Body of pancreas (tissue), 4 donors: Measurements from ENCODE around the gene MATN1. TPM values are rescaled to one million over a fixed set of nuclear protein-coding genes. Genes with fewer than 3 reads are reported as not detected.

Source experiments
- ATAC-seq: fragments of 150-250 bp; one replicate; pipeline ENCODE4 v1.9.1; 2016
- DNase-seq, 4 donors: peaks; one replicate each; pipeline ENCODE4 v3.0.0-alpha.2; 2019
- H3K27ac ChIP-seq, 4 donors: fragments of 200-600 bp; sonication (generic); 1 replicate in 3 of 4; 2 replicates in 1 of 4; pipeline versions ENCODE4 v1.5.1 to v1.6.1; 2016 to 2019; ENCODE audit warnings: mild to moderate bottlenecking in 1 of 4, mixed read lengths in 1 of 4, moderate library complexity in 1 of 4
- H3K27me3 ChIP-seq, 2 donors: fragments of 200-600 bp; sonication (generic); one replicate each; pipeline ENCODE4 v1.6.0; 2016; ENCODE audit warnings: mild to moderate bottlenecking in 1 of 2
- H3K36me3 ChIP-seq, 2 donors: fragments of 200-600 bp; sonication (generic); replicated peaks in 1 of 2; 2 replicates each; pipeline ENCODE4 v1.5.1; 2016; ENCODE audit warnings: low read depth in 2 of 2; ENCODE audit not compliant: insufficient read depth in 1 of 2
- H3K4me1 ChIP-seq: fragments of 200-600 bp; sonication (generic); one replicate; pipeline ENCODE4 v1.6.0; 2016
- H3K4me3 ChIP-seq, 2 donors: fragments of 200-600 bp; sonication (generic); 1 replicate in 1 of 2; 2 replicates in 1 of 2; pipeline ENCODE4 v1.5.1; 2016 to 2019
- H3K9me3 ChIP-seq, 3 donors: fragments of 200-600 bp; sonication (generic); 1 replicate in 2 of 3; 2 replicates in 1 of 3; pipeline ENCODE4 v1.5.1; 2016
- CTCF ChIP-seq, 7 experiments: fragments of 450-650 bp in 4 of 7; fragments of 200-600 bp in 3 of 7; sonication (generic) in 3 of 7; IDR thresholded peaks; one replicate each; pipeline ENCODE4 v1.5.1; 2016 to 2019; ENCODE audit warnings: antibody characterized with exemption in 7 of 7
- POLR2A ChIP-seq, 3 donors: fragments of 450-650 bp; IDR thresholded peaks; one replicate each; pipeline ENCODE4 v1.6.1; 2016; ENCODE audit warnings: antibody characterized with exemption in 3 of 3, mild to moderate bottlenecking in 2 of 3
- WGBS, 2 donors: methylation state at CpG; one replicate each; pipeline ENCODE4 v1.1.5; 2017; 5-methylcytosine and 5-hydroxymethylcytosine counted together
- intact Hi-C: fragments of 100-400 bp; cut with DNase I; formaldehyde crosslinking; loops from one replicate; pipeline ENCODE4 v1.15.1; 2023
- total RNA-seq, 2 donors: library from RNA; depleted of rRNA; stranded (reverse); fragments of >200 nt; gene quantifications; one replicate each; pipeline ENCODE4 v1.1.0, GENCODE V29; 2016

MATN1 gene
- total RNA-seq, 2 donors from 2014 or later = 0.33 TPM; not detected in 1

GRCh38 chr1:30755334-30755733, 31.9 kb upstream of the MATN1 start:
- Histone ChIP-seq H3K4me1 (no peaks in the 10 kb centered on the region), H3K36me3 (no peaks in the 10 kb centered on the region), H3K9me3 (no peaks in the 10 kb centered on the region), H3K27ac (peak overlapping the region in 1 of 4 donors; percentile 68), H3K4me3 (no peak overlapping the region), H3K27me3 (no peaks in the 10 kb centered on the region)
- no peak for TF ChIP-seq POLR2A (IDR thresholded peaks at IDR 0.05)
- TF ChIP-seq CTCF (IDR thresholded peaks at IDR 0.05) = no peak
- intact Hi-C loops = no loop called here
- DNase-seq = no peak
- WGBS, 2 donors = 73 to 80% methylated on average over 6 of the region's 6 CpGs
- no peak for ATAC-seq

DNA sequence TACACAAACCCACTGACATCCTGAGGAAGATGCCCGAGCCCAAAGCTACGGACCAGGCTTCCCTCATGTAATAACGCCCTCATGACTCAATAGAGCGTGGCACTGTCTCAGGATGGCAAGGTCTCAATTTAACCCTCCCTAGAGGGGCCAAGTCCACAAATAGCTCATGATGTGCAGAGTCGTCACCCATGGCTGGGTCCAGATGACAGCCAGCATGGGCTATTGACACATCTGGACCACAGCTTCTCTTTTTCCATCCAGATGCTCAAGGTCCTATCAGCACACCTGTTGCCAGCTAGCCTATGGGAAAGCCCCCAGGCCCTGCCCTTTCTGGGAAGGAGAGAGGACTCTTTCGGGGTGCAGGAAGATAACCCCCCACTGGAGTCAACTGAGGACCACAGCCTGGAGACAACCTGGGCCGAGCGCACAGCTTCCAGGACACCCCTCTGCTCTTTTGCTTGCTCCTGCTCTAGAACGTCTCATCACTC, 31.3 kb upstream of the MATN1 start:
- Histone ChIP-seq H3K36me3 (no peaks in the 10 kb centered on the region), H3K27ac (peak overlapping the region in 1 of 4 donors; percentile 68), H3K9me3 (no peaks in the 10 kb centered on the region), H3K4me1 (no peaks in the 10 kb centered on the region), H3K4me3 (no peak overlapping the region), H3K27me3 (no peaks in the 10 kb centered on the region)
- intact Hi-C loops = no loop called here
- TF ChIP-seq POLR2A (IDR thresholded peaks at IDR 0.05) (no peak), CTCF (IDR thresholded peaks at IDR 0.05) (no peak)
- peak in 1 of 4 donors; percentile 43 for DNase-seq
- 77 to 89% methylated on average over 7 to 9 of the region's 9 CpGs for whole genome bisulfite sequencing, 2 donors
- no peak for ATAC-seq

DNA sequence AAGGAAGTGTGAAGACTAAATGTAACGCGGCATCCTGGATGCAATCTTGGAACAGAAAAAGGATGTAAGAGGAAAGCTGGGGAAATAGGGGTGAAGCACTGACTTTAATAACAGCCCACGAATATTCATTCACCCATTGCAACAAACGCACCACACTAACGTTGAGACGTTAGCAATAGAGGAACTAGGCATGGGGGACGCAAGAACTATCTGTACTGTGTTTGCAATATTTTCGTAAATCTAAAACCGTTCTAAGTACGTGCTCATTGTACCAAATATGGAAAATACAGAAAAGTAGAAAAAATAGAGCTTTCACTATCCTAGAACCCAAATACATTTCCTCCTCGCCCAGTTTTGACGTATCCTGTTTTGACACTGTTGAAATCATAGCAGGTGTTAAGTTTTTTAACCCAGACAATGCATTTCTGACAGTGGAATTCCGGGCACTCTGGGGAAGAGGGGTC, 30.3 kb upstream of the MATN1 start:
- Histone ChIP-seq H3K9me3 (no peaks in the 10 kb centered on the region), H3K4me1 (no peaks in the 10 kb centered on the region), H3K27ac (peak overlapping the region in 1 of 4 donors; percentile 68), H3K36me3 (no peaks in the 10 kb centered on the region), H3K27me3 (no peaks in the 10 kb centered on the region), H3K4me3 (no peak overlapping the region)
- 62% methylated on average over 13 of the region's 13 CpGs for WGBS, 2 donors
- TF ChIP-seq CTCF (IDR thresholded peaks at IDR 0.05) (no peak), POLR2A (IDR thresholded peaks at IDR 0.05) (peak in 1 of 3 donors; percentile 36)
- intact Hi-C loops = no loop called here
- DNase-seq (peak in 1 of 4 donors; percentile 39), ATAC-seq (no peak)

- DNase-seq (no peak), ATAC-seq (no peak)
- 62 to 80% methylated on average over 3 of the region's 3 CpGs for WGBS, 2 donors
- H3K36me3 ChIP-seq = no peaks in the 10 kb centered on the region
- peak overlapping the region in 1 of 4 donors; percentile 68 for H3K27ac ChIP-seq
- no peak overlapping the region for H3K4me3 ChIP-seq
- no peaks in the 10 kb centered on the region for H3K27me3 ChIP-seq
- no peaks in the 10 kb centered on the region for H3K4me1 ChIP-seq
- no peak for TF ChIP-seq POLR2A (IDR thresholded peaks at IDR 0.05)
- no peak for TF ChIP-seq CTCF (IDR thresholded peaks at IDR 0.05)
- no peaks in the 10 kb centered on the region for H3K9me3 ChIP-seq
- intact Hi-C loops = no loop called here
Observed at GRCh38 chr1:30753118-30753517, 29.7 kb upstream of the MATN1 start.

DNA sequence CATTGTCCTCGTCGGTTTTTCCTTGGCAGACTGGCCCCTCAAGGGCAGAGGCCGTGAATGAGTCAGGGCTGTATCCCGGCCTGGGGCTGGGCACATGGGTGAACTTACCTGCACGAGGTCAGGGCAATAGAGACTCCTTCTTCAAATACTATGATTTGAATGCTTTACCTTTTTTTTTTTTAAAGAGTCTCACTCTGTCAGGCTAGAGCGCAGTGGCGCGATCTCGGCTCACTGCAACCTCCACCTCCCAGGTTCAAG, 29.2 kb upstream of the MATN1 start:
- Histone ChIP-seq H3K9me3 (no peaks in the 10 kb centered on the region), H3K4me1 (no peaks in the 10 kb centered on the region), H3K27me3 (no peaks in the 10 kb centered on the region), H3K27ac (no peak overlapping the region), H3K36me3 (no peaks in the 10 kb centered on the region), H3K4me3 (no peak overlapping the region)
- TF ChIP-seq POLR2A (IDR thresholded peaks at IDR 0.05) (no peak), CTCF (IDR thresholded peaks at IDR 0.05) (no peak)
- intact Hi-C loops = no loop called here
- WGBS, 2 donors = 69 to 72% methylated on average over 9 of the region's 9 CpGs
- ATAC-seq (no peak), DNase-seq (no peak)
